Neuron (in vitro differentiated cells): ENCODE measurements around the gene ATP2B2.

Experiments used
- H2AFZ ChIP-seq: one replicate; pipeline ENCODE4 v1.6.1; 2013; ENCODE audit warnings: low read depth, mild to moderate bottlenecking, inconsistent platforms, low read length, moderate library complexity
- H3K27me3 ChIP-seq: one replicate; pipeline ENCODE4 v1.6.1; 2013; ENCODE audit warnings: low read length; ENCODE audit not compliant: insufficient read depth
- H3K36me3 ChIP-seq: one replicate; pipeline ENCODE4 v1.6.1; 2013; ENCODE audit warnings: low read length; ENCODE audit not compliant: insufficient read depth
- H3K4me1 ChIP-seq: one replicate; pipeline ENCODE4 v1.6.1; 2013; ENCODE audit warnings: low read length; ENCODE audit not compliant: insufficient read depth
- H3K4me3 ChIP-seq: 2 replicates; pipeline ENCODE4 v1.5.1; 2013; ENCODE audit warnings: mild to moderate bottlenecking, low read length, moderate library complexity
- H3K9me3 ChIP-seq: one replicate; pipeline ENCODE4 v1.6.1; 2013; ENCODE audit warnings: low read length

ATP2B2 gene

GRCh38 chr3:10492364-10493201 lies 12.8 kb downstream of the ATP2B2 start:
- no peaks in the 10 kb centered on the region for H3K4me1 ChIP-seq
- H3K4me3 ChIP-seq: no peak overlapping the region
- H3K36me3 ChIP-seq: no peaks in the 10 kb centered on the region
- no peaks in the 10 kb centered on the region for H3K27me3 ChIP-seq
- H3K9me3 ChIP-seq: no peaks in the 10 kb centered on the region
- H2AFZ ChIP-seq: no peak overlapping the region

GRCh38 chr3:10489746-10490483 lies 15.5 kb downstream of the ATP2B2 start:
- Histone ChIP-seq H3K27me3 (no peaks in the 10 kb centered on the region), H3K4me3 (no peak overlapping the region), H2AFZ (no peak overlapping the region), H3K4me1 (no peaks in the 10 kb centered on the region), H3K9me3 (no peaks in the 10 kb centered on the region), H3K36me3 (no peaks in the 10 kb centered on the region)

- H3K36me3 ChIP-seq: no peaks in the 10 kb centered on the region
- H3K27me3 ChIP-seq: no peaks in the 10 kb centered on the region
- H3K9me3 ChIP-seq: no peaks in the 10 kb centered on the region
- no peak overlapping the region for H3K4me3 ChIP-seq
- H2AFZ ChIP-seq: no peak overlapping the region
- H3K4me1 ChIP-seq: no peaks in the 10 kb centered on the region
These were observed 17.3 kb downstream of the ATP2B2 start for GRCh38 chr3:10487988-10488633.

GRCh38 chr3:10485806-10486205 lies 19.6 kb downstream of the ATP2B2 start:
- Histone ChIP-seq H3K4me3 (no peak overlapping the region), H3K4me1 (no peaks in the 10 kb centered on the region), H2AFZ (no peak overlapping the region), H3K9me3 (no peaks in the 10 kb centered on the region), H3K27me3 (no peaks in the 10 kb centered on the region), H3K36me3 (no peaks in the 10 kb centered on the region)

GRCh38 chr3:10485380-10485779 lies 20.0 kb downstream of the ATP2B2 start:
- Histone ChIP-seq H3K9me3 (no peaks in the 10 kb centered on the region), H3K4me3 (no peak overlapping the region), H3K4me1 (no peaks in the 10 kb centered on the region), H3K27me3 (no peaks in the 10 kb centered on the region), H3K36me3 (no peaks in the 10 kb centered on the region), H2AFZ (no peak overlapping the region)

GRCh38 chr3:10484709-10485108 lies 20.7 kb downstream of the ATP2B2 start:
- no peak overlapping the region for H2AFZ ChIP-seq
- no peaks in the 10 kb centered on the region for H3K36me3 ChIP-seq
- H3K9me3 ChIP-seq: no peaks in the 10 kb centered on the region
- H3K4me1 ChIP-seq: no peaks in the 10 kb centered on the region
- H3K4me3 ChIP-seq: no peak overlapping the region
- no peaks in the 10 kb centered on the region for H3K27me3 ChIP-seq

- H3K4me3 ChIP-seq: no peak overlapping the region
- no peaks in the 10 kb centered on the region for H3K36me3 ChIP-seq
- no peaks in the 10 kb centered on the region for H3K27me3 ChIP-seq
- H3K4me1 ChIP-seq: no peaks in the 10 kb centered on the region
- no peak overlapping the region for H2AFZ ChIP-seq
- H3K9me3 ChIP-seq: no peaks in the 10 kb centered on the region
These were observed 21.6 kb downstream of the ATP2B2 start for GRCh38 chr3:10483686-10484345.

GRCh38 chr3:10483364-10483675 lies 22.1 kb downstream of the ATP2B2 start:
- Histone ChIP-seq H2AFZ (no peak overlapping the region), H3K4me3 (no peak overlapping the region), H3K9me3 (no peaks in the 10 kb centered on the region), H3K36me3 (no peaks in the 10 kb centered on the region), H3K27me3 (no peaks in the 10 kb centered on the region), H3K4me1 (no peaks in the 10 kb centered on the region)

- Histone ChIP-seq H3K27me3 (no peaks in the 10 kb centered on the region), H2AFZ (no peak overlapping the region), H3K9me3 (no peaks in the 10 kb centered on the region), H3K4me3 (no peak overlapping the region), H3K4me1 (no peaks in the 10 kb centered on the region), H3K36me3 (no peaks in the 10 kb centered on the region)
These were observed 22.6 kb downstream of the ATP2B2 start for GRCh38 chr3:10482631-10483363.

GRCh38 chr3:10480871-10481378 lies 24.5 kb downstream of the ATP2B2 start:
- Histone ChIP-seq H3K4me1 (no peaks in the 10 kb centered on the region), H3K36me3 (no peaks in the 10 kb centered on the region), H3K4me3 (no peak overlapping the region), H3K27me3 (no peaks in the 10 kb centered on the region), H3K9me3 (no peaks in the 10 kb centered on the region), H2AFZ (no peak overlapping the region)

- Histone ChIP-seq H3K9me3 (no peaks in the 10 kb centered on the region), H3K36me3 (no peaks in the 10 kb centered on the region), H3K4me3 (no peak overlapping the region), H2AFZ (no peak overlapping the region), H3K4me1 (no peaks in the 10 kb centered on the region), H3K27me3 (no peaks in the 10 kb centered on the region)
These were observed 26.1 kb downstream of the ATP2B2 start for GRCh38 chr3:10479311-10479710.

- H3K4me3 ChIP-seq: no peak overlapping the region
- H3K9me3 ChIP-seq: no peaks in the 10 kb centered on the region
- H3K36me3 ChIP-seq: no peaks in the 10 kb centered on the region
- H3K4me1 ChIP-seq: peaks cover 5% of the 10 kb centered on the region
- H3K27me3 ChIP-seq: no peaks in the 10 kb centered on the region
- no peak overlapping the region for H2AFZ ChIP-seq
These were observed 29.4 kb downstream of the ATP2B2 start for GRCh38 chr3:10475983-10476382.
